Fibroblast of villous mesenchyme (primary cell): Measurements from ENCODE around the gene SOWAHA. TPM values are rescaled to one million over a fixed set of nuclear protein-coding genes. Genes with fewer than 3 reads are reported as not detected.

ENCODE experiments used
- DNase-seq: peaks from one replicate; pipeline ENCODE4 v3.0.0-alpha.2; 2010; ENCODE audit warnings: low read depth
- H3K4me3 ChIP-seq: 2 replicates; pipeline ENCODE4 v1.5.1; 2011; ENCODE audit warnings: low read depth, mild to moderate bottlenecking, low read length
- total RNA-seq: library from RNA; depleted of rRNA; stranded (reverse); fragments of >200 nt; gene quantifications from 2 replicates; pipeline ENCODE4 v1.2.3, GENCODE V29; 2012
- TF ChIP-seq, protein P1 (sequence below): IDR thresholded peaks from 2 replicates; pipeline ENCODE4 v1.5.1; 2012; ENCODE audit warnings: low read depth, mild to moderate bottlenecking, low read length; ENCODE audit not compliant: insufficient read depth

SOWAHA gene
- total RNA-seq, 1 donor = under 0.01 TPM

DNA sequence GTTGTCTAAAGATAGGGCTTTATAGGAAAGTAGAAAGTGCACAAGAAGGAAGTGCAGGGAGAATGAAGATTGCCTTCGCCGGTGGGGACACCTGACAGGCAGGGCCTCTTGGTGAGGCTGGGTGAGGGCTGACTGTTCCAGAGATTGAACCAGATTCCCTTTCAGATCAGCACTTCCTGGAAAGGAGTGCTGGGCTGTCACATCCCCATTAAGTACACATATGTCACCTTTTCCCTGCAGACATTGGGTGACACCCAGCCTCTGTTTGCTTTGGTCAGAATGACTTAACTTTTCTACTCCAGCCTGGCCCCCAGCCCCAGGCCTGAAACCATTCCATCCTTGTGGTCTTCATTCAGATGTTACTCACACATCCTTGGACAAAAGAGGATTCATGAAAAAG lies 24.8 kb downstream of the SOWAHA start:
- DNase-seq = no peak
- no peak overlapping the region for H3K4me3 ChIP-seq
- TF ChIP-seq, protein P1, sequence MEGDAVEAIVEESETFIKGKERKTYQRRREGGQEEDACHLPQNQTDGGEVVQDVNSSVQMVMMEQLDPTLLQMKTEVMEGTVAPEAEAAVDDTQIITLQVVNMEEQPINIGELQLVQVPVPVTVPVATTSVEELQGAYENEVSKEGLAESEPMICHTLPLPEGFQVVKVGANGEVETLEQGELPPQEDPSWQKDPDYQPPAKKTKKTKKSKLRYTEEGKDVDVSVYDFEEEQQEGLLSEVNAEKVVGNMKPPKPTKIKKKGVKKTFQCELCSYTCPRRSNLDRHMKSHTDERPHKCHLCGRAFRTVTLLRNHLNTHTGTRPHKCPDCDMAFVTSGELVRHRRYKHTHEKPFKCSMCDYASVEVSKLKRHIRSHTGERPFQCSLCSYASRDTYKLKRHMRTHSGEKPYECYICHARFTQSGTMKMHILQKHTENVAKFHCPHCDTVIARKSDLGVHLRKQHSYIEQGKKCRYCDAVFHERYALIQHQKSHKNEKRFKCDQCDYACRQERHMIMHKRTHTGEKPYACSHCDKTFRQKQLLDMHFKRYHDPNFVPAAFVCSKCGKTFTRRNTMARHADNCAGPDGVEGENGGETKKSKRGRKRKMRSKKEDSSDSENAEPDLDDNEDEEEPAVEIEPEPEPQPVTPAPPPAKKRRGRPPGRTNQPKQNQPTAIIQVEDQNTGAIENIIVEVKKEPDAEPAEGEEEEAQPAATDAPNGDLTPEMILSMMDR = no peak

DNA sequence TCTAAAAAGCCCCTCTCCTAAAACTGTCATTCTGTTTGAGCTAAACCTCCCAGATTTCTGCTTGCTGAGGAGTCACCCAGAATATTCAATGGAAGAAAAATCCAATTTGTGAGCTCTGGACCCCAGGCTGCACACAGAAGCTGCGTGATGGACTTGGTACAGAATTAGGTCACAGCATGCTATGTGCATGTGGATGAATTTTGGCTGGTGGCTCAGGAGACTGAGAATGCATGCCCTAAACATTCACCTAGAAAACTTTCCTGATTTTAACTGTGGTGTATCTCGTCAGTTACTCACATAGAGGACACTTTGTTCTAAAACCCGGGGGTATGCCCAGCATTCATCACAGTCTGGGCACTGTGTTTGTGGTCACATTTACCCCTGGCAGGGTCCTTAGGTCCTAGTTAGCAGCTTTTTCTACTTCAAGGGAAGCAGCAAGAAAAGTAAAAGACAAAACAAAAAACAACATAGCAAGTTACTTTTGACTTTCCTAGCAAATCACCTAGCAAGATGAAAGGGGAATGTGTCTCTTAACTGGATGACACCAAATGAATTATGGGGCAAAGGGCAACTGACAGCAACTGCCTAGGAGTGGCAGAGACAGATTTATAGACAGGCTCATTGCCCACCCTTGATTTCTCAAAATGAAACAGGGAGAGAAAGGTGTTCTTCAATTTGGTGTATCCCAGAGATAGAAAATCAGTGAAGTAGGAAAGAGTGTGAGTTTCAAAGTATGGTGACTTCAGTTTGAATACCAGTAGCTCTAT lies 25.6 kb downstream of the SOWAHA start:
- DNase-seq = no peak
- TF ChIP-seq, protein P1 = no peak
- no peak overlapping the region for H3K4me3 ChIP-seq

DNA sequence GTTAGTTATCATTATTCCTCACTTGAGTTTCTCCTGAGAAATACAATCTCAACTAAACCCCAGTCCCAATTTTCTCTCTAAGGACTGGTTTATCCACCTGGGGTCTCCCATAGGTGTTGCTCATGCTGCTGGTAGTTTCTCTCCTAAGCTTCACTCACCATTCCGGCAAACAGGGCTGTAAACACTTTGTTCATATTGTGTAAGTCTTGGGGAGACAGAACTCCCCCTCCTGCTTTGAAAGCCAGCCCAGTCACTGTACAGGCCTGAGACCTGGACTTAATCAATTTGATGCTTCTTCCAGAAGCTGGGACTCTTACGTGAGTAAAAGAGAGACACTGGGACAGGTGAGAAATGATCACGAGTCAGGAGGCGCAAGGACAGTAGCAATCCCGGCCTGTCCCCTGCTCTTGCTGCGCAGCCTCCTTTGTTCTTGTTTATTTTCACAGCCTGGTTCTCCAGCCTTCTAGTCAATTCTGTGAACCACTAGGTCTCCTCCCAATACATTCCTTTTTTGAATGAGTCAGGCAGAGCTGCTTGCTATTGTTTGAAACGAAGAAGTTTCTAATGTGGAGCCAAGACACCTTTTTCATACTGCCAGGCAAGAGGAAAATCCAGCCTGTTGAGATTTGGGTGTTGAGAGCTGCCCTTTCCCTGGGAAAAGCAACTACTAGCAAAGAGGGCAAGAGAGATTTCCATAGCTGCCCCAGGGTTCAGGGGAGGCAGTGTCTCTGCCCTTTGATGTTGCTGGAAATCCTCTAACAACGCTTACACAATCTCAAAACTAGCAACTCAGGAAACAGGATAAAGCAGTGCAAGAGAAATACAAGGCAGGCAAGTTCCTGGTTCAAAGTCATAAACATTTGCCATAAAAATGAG lies 26.6 kb downstream of the SOWAHA start:
- DNase-seq = peak; percentile 77
- no peak overlapping the region for H3K4me3 ChIP-seq
- TF ChIP-seq, protein P1 = no peak

DNA sequence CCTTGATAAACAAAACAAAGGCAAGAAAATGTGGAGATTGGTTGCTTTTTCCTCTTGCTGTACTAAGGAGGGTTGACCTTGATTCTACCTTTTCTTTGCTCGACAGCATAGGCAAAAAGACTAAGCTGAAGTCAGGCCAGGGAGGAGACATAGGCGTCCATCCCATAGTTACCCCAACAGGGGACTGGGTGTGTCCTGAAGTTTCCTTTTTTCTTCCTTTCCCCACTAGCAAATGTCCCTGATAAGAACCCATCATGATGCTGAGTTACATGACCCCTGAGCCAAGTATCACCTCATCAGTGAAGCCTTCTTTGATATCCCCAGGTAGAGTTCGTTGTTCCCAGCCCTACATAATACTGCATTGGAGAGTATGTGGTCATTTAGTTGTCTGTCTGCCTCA lies 27.2 kb downstream of the SOWAHA start:
- TF ChIP-seq, protein P1 = no peak
- DNase-seq = no peak

DNA sequence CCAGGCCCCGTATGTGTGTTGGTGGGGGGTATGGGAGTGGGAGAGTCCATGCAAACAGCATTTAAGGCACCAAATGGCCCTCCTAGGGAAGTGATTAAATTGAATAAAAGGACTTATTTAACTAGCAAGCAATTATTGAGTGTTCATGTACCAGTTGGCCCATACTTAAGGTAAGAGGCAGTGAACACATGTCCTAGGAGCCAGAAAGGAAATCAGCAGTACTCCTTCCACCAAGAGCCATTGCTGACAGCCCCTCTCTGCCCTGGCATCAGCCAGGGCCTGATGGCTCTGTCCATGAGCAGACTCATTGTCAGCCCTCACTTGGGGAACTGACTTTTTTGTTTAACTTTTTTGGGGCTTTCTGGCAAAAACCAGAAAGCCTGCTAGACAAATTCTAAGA lies 27.8 kb downstream of the SOWAHA start:
- TF ChIP-seq, protein P1 = no peak
- H3K4me3 ChIP-seq = no peak overlapping the region
- DNase-seq = no peak

More for the DNA sequence above, 27.2 kb downstream of the SOWAHA start:
- no peak overlapping the region for H3K4me3 ChIP-seq

DNA sequence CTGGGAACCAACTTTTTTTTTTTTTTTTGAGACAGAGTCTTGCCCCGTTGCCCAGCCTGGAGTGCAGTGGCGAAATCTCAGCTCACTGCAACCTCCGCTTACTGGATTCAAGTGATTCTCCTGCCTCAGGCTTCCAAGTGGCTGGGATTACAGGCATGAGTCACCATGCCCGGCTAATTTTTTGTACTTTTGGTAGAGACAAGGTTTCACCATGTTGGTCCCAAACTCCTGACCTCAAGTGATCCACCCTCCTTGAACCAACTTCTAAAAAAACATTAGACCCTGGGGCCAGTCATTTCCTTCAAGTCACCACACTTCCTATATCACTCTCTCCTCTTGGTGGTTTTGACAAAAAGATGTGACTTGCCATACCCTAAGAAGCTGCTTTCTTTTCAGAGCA lies 28.2 kb downstream of the SOWAHA start:
- TF ChIP-seq, protein P1 = no peak
- no peak overlapping the region for H3K4me3 ChIP-seq
- DNase-seq = peak; percentile 57
